GM18907 (cell line): ENCODE measurements around the gene MAP7.
"Not testable (repeated sequence)": the region's sequence is repeated elsewhere in the genome, so short reads cannot be mapped to it uniquely, and the experiment has no call there.

Experiments used
- ATAC-seq: cut with Tn5 transposase; IDR thresholded peaks from one replicate; pipeline ENCODE4 v1.9.1; 2021; ENCODE audit warnings: mild to moderate bottlenecking, moderate library complexity; ENCODE audit not compliant: unreplicated experiment

The MAP7 gene

DNA sequence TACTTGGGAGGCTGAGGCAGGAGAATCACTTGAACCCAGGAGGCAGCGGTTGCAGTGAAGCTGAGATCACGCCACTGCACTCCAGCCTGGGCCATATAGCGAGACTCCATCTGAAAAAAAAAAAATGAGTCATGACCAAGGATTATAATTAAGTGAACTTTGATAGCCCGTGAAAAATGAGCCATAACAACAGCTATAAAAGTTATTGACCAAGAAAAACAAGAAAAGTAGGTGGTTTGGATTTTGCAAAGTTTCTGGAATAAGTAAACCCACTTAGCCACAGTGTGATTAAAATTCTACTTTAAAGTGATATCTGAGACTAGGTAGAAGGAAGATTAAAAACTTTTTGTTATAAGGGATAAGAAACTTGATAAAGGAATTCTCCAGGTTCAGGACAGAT is 234.6 kb downstream of the MAP7 start:
- ATAC-seq = no peak

DNA sequence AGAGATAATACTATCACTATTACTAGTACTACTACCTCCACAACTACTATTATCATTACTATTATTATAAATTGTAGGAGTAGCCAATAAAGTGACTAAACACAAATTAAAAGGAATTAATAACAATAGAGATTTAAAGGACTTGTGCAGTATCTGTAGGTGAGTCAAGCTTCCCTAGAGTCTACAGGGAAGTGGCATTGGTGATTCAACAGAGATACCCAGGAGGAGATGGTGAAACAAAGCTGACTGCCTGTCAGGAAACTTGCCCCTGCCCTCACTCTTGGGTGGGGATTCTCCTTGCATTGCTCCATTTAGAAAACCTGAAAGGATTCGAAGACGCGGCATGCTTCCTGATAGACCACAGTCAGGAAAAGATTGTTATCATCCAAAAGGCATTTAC is 237.2 kb downstream of the MAP7 start:
- no peak for ATAC-seq

DNA sequence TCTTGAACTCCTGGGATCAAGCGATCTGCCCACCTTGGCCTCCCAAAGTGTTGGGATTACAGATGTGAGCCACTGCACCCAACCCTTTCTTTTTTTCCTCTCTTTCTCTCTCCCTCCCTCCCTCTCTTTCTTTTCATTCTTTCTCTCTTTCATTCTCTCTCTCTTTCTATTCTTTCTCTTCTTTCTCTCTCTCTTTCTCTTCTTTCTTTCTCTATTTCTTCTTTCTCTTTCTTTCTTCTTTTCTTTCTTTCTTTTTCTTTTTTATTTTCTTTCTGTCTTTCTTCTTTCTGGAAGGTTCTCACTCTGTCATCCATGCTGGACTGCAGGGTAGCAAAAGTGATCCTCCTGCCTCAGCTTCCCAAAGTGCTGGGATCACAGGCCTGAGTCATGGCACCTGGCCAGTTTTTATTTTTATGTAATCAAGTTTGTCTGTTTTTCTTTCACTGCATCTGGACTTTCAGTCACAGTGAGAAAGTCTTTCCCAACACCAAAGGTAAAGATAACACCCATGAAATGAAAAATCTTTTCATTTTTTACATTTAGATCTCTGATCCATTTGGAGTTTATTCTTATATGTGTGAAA is 240.4 kb downstream of the MAP7 start:
- no peak for ATAC-seq

DNA sequence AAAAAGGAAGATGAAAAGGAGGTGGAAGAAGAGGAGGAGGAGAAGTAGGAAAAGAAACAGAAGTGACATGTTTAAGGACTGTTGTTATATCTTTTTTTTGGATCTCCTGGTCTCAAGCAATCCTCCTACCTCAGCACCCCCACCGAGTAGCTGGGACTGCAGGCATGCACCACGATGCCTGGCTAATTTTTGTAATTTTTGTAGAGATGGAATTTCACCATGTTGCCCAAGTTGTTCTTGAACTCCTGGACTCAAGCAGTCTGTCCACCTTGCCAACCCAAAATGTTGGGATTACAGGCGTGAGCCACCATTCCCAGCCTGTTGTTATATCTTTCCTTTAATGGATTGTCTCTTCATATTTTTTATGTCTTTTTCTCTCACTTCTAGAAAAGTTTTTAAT is 241.1 kb downstream of the MAP7 start:
- ATAC-seq = no peak

DNA sequence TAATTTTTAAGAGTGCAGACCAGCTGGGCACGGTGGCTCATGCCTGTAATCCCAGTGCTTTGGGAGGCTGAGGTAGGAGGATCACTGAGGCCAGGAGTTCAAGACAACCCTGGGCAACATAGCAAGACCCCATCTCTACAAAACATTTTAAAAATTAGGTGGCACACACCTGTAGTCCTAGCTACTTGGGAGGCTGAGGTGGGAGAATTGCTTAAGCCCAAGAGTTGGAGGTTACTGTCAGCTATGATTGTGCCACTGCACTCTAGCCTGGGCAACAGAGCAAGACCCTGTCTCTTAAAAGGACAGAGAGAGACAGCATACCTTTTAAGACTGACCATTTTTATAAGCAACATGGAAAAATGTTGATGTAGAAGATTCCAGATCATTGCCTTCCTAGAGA is 241.8 kb downstream of the MAP7 start:
- not testable (repeated sequence) for ATAC-seq

DNA sequence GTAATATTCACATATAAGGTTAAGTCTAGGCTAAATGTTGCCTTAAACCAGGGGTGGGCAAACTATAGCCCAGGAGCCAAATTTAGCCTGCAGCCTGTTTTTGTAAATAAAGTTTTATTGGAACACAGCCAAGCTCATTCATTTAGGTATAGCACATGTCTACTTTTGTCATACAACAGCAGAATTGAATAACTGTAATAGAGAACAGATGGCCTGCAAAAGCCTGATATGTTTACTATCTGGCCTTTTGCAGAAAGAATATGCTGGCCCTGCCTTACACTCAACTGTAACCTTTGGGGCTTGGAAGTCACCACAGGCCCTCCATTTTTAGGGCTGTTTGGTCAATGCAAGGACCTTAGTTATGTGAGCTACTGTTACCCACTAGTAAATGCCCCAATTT is 242.9 kb downstream of the MAP7 start:
- no peak for ATAC-seq

DNA sequence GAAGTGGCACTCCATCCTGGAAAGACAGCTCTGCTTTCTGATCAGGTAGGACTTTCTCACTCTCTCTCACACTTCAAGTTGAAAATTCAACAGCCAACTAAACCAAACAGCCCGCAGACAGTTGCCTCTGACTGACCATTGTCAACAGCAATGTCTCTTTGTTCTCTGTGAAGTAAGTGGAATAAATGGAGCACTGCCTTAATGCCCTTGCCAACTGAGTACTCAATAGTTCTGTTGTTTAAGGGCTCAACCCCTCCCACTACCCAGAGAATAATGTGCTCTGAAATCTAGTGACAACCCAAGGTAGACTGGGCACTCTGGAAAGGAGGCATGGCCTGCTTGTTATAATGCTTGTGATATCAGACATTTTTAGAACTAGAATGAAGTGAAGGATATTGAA is 243.8 kb downstream of the MAP7 start:
- ATAC-seq = no peak

DNA sequence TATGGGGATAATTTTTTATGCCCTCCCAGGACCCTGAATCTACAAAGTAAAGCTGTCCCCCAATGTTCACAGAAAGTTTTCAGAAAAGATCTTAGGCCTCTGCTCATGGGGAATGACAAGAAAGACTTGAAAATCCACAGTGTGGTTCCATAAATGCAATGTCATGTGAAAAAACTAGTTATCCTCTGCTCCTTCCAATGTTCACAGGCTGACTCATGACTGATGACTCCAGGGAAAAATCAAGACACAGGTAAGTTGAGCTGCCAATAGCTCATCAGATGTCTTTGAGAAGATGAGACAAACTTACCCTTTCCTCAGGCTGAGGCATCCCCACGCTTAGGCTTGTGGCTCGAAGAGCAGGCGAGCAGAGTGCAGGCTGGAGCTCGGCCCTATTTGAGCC is 245.8 kb downstream of the MAP7 start:
- no peak for ATAC-seq

DNA sequence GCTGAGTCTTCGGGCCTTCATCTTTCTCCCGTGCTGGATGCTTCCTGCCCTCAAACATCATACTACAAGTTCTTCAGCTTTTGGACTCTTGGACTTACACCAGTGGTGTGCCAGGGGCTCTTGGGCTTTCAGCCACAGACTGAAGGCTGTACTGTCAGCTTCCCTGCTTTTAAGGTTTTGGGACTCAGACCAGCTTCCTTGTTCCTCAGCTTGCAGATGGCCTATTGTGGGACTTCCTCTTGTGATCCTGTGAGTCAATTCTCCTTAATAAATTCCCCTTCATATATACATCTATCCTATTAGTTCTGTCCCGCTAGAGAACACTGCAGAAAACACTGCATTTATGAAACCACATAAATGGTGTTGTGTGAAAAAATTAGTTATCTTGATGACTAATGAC is 246.7 kb downstream of the MAP7 start:
- ATAC-seq = no peak

DNA sequence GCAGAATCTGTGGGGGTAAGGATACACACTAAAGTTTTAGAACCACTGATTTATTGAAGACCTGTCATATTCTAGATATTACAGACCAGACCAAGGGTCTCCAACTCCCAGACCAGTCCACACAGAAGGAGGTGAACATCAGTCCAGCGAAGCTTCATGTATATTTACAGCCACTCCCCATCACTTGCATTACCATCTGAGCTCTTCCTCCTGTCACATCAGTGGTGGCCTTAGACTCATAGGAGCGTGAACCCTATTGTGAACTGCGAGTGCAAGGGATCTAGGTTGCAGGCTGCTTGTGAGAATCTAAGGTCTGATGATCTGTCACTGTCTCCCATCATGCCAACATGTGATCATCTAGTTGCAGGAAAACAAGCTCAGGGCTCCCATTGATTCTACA is 255.6 kb downstream of the MAP7 start:
- ATAC-seq = no peak
